HCT116 (cell line): ENCODE measurements around the gene ADRA2A. TPM values are rescaled to one million over a fixed set of nuclear protein-coding genes. Genes with fewer than 3 reads are reported as not detected.

Experiments used
- ATAC-seq: fragments of 200-7000 bp; cut with Tn5 transposase; 2 replicates; pipeline ENCODE4 v1.9.1; 2020; ENCODE audit warnings: mild to moderate bottlenecking, moderate library complexity
- BruUV-seq: library from RNA; stranded (reverse); fragments of 400-500 nt; replicated peaks from 2 replicates; lab custom pipeline; 2021; lab: Mats Ljungman, UMichigan
- CTCF ChIA-PET: fragments of 300-600 bp; sonication (Branson Sonifier 250); formaldehyde crosslinking; loops from one replicate; lab custom pipeline; 2021; ENCODE audit warnings: antibody characterized with exemption; lab: Charles Lee
- POLR2A ChIA-PET: fragments of 300-600, 350-600 bp; sonication (Branson Sonifier 250); formaldehyde crosslinking; loops from one replicate; lab custom pipeline; 2021; ENCODE audit warnings: antibody characterized with exemption; lab: Charles Lee
- RAD21 ChIA-PET, 2 experiments: fragments of 300-600 bp; sonication (Branson Sonifier 250); formaldehyde crosslinking; loops; one replicate each; lab custom pipeline; 2023; ENCODE audit warnings: low total read pairs in 2 of 2; ENCODE audit not compliant: uncharacterized antibody in 2 of 2, unreplicated experiment in 2 of 2, low non-redundant PET in 1 of 2; lab: Charles Lee
- DNase-seq: peaks from one replicate; pipeline ENCODE4 v3.0.0-alpha.2; 2010; ENCODE audit warnings: low read depth, low spot score
- H2AFZ ChIP-seq: fragments of 200-600 bp; shearing (Covaris generic), sonication (generic); 2 replicates; pipeline ENCODE4 v1.6.1; 2017; ENCODE audit warnings: low read depth, mixed run types, mixed read lengths, antibody characterized with exemption, low read length; ENCODE audit not compliant: poor library complexity, severe bottlenecking
- H3K27ac ChIP-seq: 2 replicates; pipeline ENCODE4 v1.5.1; 2012; ENCODE audit warnings: low read depth, low read length
- H3K27me3 ChIP-seq: fragments of 200-600 bp; sonication (generic); 2 replicates; pipeline ENCODE4 v1.6.1; 2016; ENCODE audit warnings: mixed run types, low read length, mixed read lengths; ENCODE audit not compliant: insufficient read depth
- H3K36me3 ChIP-seq, 2 experiments: fragments of 200-500 bp in 1 of 2; fragments of 200-600 bp in 1 of 2; sonication (Bioruptor generic) in 1 of 2; sonication (generic) in 1 of 2; 2 replicates each; pipeline versions ENCODE4 v1.5.1 to v1.6.1; 2014 to 2016; ENCODE audit warnings: low read length in 2 of 2, inconsistent platforms in 1 of 2, mixed read lengths in 1 of 2, mixed run types in 1 of 2; ENCODE audit not compliant: insufficient read depth in 2 of 2, control insufficient read depth in 1 of 2
- H3K4me1 ChIP-seq, 2 experiments: fragments of 200-600 bp in 1 of 2; sonication (generic) in 1 of 2; 2 replicates each; pipeline versions ENCODE4 v1.5.1 to v1.6.1; 2012 to 2017; ENCODE audit warnings: low read length in 2 of 2, inconsistent platforms in 1 of 2, mild to moderate bottlenecking in 1 of 2, mixed read lengths in 1 of 2, mixed run types in 1 of 2, moderate library complexity in 1 of 2; ENCODE audit not compliant: insufficient read depth in 2 of 2, control insufficient read depth in 1 of 2
- H3K4me2 ChIP-seq: fragments of 200-600 bp; sonication (generic); 2 replicates; pipeline ENCODE4 v1.6.1; 2017; ENCODE audit warnings: mixed run types, low read length, mixed read lengths
- H3K4me3 ChIP-seq, 2 experiments: fragments of 200-600 bp in 1 of 2; sonication (generic) in 1 of 2; replicated peaks in 1 of 2; 2 replicates each; pipeline ENCODE4 v1.5.1; 2011 to 2016; ENCODE audit warnings: low read length in 2 of 2, control low read depth in 1 of 2, low read depth in 1 of 2, mild to moderate bottlenecking in 1 of 2, mixed read lengths in 1 of 2, mixed run types in 1 of 2
- H3K79me2 ChIP-seq: fragments of 200-600 bp; sonication (generic); 2 replicates; pipeline ENCODE4 v1.6.1; 2017; ENCODE audit warnings: mild to moderate bottlenecking, mixed run types, low read length, moderate library complexity, mixed read lengths; ENCODE audit not compliant: insufficient read depth
- H3K9ac ChIP-seq: fragments of 200-600 bp; sonication (generic); 2 replicates; pipeline ENCODE4 v1.6.1; 2016; ENCODE audit warnings: low read length, mixed read lengths
- H3K9me2 ChIP-seq: fragments of 200-600 bp; sonication (generic), shearing (Covaris generic); 2 replicates; pipeline ENCODE4 v1.6.1; 2017; ENCODE audit warnings: mixed run types, mild to moderate bottlenecking, moderate library complexity; ENCODE audit not compliant: insufficient read depth
- H3K9me3 ChIP-seq, 2 experiments: fragments of 200-500 bp in 1 of 2; fragments of 200-600 bp in 1 of 2; sonication (Bioruptor generic) in 1 of 2; sonication (generic) in 1 of 2; 2 replicates each; pipeline ENCODE4 v1.6.1; 2014 to 2017; ENCODE audit warnings: low read length in 2 of 2, mixed read lengths in 2 of 2, inconsistent platforms in 1 of 2, low read depth in 1 of 2, mild to moderate bottlenecking in 1 of 2, mixed run types in 1 of 2, moderate library complexity in 1 of 2; ENCODE audit not compliant: control insufficient read depth in 1 of 2, insufficient read depth in 1 of 2
- H4K20me1 ChIP-seq: fragments of 200-600 bp; sonication (generic), shearing (Covaris generic); 2 replicates; pipeline ENCODE4 v1.6.1; 2017; ENCODE audit warnings: mixed run types, mild to moderate bottlenecking, moderate library complexity; ENCODE audit not compliant: insufficient read depth
- CBX3 ChIP-seq: IDR thresholded peaks from 2 replicates; pipeline ENCODE4 v1.6.1; 2012; ENCODE audit warnings: low read depth
- EGR1 ChIP-seq: IDR thresholded peaks from 2 replicates; pipeline ENCODE4 v1.6.1; 2012; ENCODE audit warnings: low read depth
- ELF1 ChIP-seq: IDR thresholded peaks from 2 replicates; pipeline ENCODE4 v1.6.1; 2012; ENCODE audit warnings: low read depth, borderline replicate concordance
- EZH2 ChIP-seq: fragments of 200-600 bp; sonication (generic); IDR thresholded peaks from 2 replicates; pipeline ENCODE4 v1.6.1; 2017; ENCODE audit warnings: antibody characterized with exemption, mixed run types
- JUND ChIP-seq: IDR thresholded peaks from 2 replicates; pipeline ENCODE4 v1.6.1; 2012
- MAX ChIP-seq: IDR thresholded peaks from 2 replicates; pipeline ENCODE4 v1.6.1; 2012
- POLR2AphosphoS5 ChIP-seq: IDR thresholded peaks from 2 replicates; pipeline ENCODE4 v1.6.1; 2011; ENCODE audit warnings: mild to moderate bottlenecking, low read depth, low read length, moderate library complexity
- RAD21 ChIP-seq: IDR thresholded peaks from 2 replicates; pipeline ENCODE4 v1.6.1; 2012; ENCODE audit warnings: low read depth, mild to moderate bottlenecking
- SIN3A ChIP-seq: IDR thresholded peaks from 2 replicates; pipeline ENCODE4 v1.6.1; 2012; ENCODE audit warnings: low read depth
- TCF7L2 ChIP-seq: IDR thresholded peaks from 2 replicates; pipeline ENCODE4 v1.7.0; 2011; ENCODE audit warnings: borderline replicate concordance, inconsistent platforms; ENCODE audit not compliant: insufficient read depth, insufficient read length; ENCODE audit errors: extremely low read depth
- YY1 ChIP-seq: IDR thresholded peaks from 2 replicates; pipeline ENCODE4 v1.6.1; 2011; ENCODE audit warnings: low read length, low read depth, moderate library complexity, mild to moderate bottlenecking; ENCODE audit not compliant: insufficient replicate concordance; ENCODE audit errors: extremely low read depth
- ZNF274 ChIP-seq: fragments of 200-500 bp; sonication (Bioruptor generic); IDR thresholded peaks from 2 replicates; pipeline ENCODE4 v1.6.1; 2014; ENCODE audit warnings: mild to moderate bottlenecking, low read depth, low read length, inconsistent platforms
- intact Hi-C: fragments of 100-400 bp; cut with micrococcal nuclease; formaldehyde crosslinking; loops from 2 replicates; pipeline ENCODE4 v1.10.0; 2022
- total RNA-seq: library from RNA; stranded (reverse); gene quantifications from one replicate; pipeline ENCODE4 v1.2.1, GENCODE V29; 2021; ENCODE audit not compliant: unreplicated experiment
- TF ChIP-seq, protein P1 (sequence below): IDR thresholded peaks from 2 replicates; pipeline ENCODE4 v1.6.1; 2012
- TF ChIP-seq, protein P2 (sequence below): IDR thresholded peaks from 2 replicates; pipeline ENCODE4 v1.6.1; 2012; ENCODE audit warnings: low read depth

ADRA2A gene
- total RNA-seq, 1 experiment from 2014 or later, result 0.15 TPM

DNA sequence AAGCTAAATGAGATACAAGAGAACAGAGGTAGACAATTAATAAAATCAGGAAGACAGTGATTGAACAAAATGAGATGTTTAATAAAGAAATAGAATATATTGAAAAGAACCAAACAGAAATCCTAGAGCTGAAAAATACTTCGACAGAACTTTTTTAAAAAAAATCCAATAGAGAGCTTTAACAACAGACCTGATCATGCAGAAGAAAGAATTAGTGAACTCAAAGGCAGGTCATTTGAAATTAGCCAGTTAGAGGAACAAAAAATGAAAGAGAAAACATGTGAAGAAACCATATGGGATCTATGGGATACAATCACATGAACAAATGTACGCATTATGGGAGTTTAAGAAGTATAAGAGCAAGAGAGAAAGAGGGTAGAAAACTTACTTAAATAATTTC, 37.3 kb upstream of the ADRA2A start:
- no peak for ATAC-seq
- BruUV-seq, result no TSS peak

DNA sequence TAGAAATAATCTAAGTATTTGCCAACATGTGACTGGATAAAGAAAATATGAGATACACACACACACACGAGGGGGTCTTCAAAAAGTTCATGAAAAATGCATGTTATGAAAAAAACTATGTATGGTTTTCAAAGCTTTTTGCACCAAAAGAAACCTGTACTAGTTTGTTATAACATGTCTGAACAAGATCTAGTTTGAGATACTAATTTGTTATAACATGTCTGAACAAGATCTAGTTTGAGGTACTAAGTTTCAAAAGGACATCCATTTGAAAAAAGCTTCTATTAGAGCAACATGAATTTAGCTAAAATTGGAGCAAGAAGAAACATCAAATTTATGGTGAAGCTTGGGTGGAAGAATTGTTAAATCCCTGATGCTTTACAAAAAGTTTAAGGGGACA, 19.8 kb upstream of the ADRA2A start:
- Histone ChIP-seq H3K27me3 (no peaks in the 10 kb centered on the region; the same call in 1 of the 2 replicates), H3K36me3 (no peaks in the 10 kb centered on the region), H2AFZ (no peak overlapping the region), H3K4me3 (no peak overlapping the region), H3K27ac (no peak overlapping the region), H3K4me2 (no peak overlapping the region), H4K20me1 (no peaks in the 10 kb centered on the region), H3K9ac (no peak overlapping the region), H3K79me2 (no peaks in the 10 kb centered on the region), H3K9me3 (no peaks in the 10 kb centered on the region), H3K4me1 (no peaks in the 10 kb centered on the region), H3K9me2 (no peaks in the 10 kb centered on the region)
- TF ChIP-seq JUND, result no peak
- TF ChIP-seq ELF1, result no peak
- TF ChIP-seq SIN3A, result no peak
- no peak for TF ChIP-seq MAX
- TF ChIP-seq RAD21, result no peak
- TF ChIP-seq, protein P1, sequence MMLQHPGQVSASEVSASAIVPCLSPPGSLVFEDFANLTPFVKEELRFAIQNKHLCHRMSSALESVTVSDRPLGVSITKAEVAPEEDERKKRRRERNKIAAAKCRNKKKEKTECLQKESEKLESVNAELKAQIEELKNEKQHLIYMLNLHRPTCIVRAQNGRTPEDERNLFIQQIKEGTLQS, result no peak
- TF ChIP-seq EZH2, result no peak
- TF ChIP-seq ZNF274, result no peak
- TF ChIP-seq EGR1, result no peak
- TF ChIP-seq POLR2AphosphoS5, result no peak
- TF ChIP-seq, protein P2, sequence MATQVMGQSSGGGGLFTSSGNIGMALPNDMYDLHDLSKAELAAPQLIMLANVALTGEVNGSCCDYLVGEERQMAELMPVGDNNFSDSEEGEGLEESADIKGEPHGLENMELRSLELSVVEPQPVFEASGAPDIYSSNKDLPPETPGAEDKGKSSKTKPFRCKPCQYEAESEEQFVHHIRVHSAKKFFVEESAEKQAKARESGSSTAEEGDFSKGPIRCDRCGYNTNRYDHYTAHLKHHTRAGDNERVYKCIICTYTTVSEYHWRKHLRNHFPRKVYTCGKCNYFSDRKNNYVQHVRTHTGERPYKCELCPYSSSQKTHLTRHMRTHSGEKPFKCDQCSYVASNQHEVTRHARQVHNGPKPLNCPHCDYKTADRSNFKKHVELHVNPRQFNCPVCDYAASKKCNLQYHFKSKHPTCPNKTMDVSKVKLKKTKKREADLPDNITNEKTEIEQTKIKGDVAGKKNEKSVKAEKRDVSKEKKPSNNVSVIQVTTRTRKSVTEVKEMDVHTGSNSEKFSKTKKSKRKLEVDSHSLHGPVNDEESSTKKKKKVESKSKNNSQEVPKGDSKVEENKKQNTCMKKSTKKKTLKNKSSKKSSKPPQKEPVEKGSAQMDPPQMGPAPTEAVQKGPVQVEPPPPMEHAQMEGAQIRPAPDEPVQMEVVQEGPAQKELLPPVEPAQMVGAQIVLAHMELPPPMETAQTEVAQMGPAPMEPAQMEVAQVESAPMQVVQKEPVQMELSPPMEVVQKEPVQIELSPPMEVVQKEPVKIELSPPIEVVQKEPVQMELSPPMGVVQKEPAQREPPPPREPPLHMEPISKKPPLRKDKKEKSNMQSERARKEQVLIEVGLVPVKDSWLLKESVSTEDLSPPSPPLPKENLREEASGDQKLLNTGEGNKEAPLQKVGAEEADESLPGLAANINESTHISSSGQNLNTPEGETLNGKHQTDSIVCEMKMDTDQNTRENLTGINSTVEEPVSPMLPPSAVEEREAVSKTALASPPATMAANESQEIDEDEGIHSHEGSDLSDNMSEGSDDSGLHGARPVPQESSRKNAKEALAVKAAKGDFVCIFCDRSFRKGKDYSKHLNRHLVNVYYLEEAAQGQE, result no peak
- no peak for TF ChIP-seq YY1
- intact Hi-C loops, result no loop called here
- ChIA-PET RAD21 (no interaction called here), POLR2A (no interaction called here), CTCF (no interaction called here)
- BruUV-seq, result no TSS peak
- DNase-seq (no peak), ATAC-seq (no peak)

More for the DNA sequence above, 37.3 kb upstream of the ADRA2A start:
- Histone ChIP-seq H3K4me1 (no peaks in the 10 kb centered on the region), H3K36me3 (no peaks in the 10 kb centered on the region), H3K27me3 (no peaks in the 10 kb centered on the region), H3K79me2 (no peaks in the 10 kb centered on the region), H4K20me1 (no peaks in the 10 kb centered on the region), H3K4me2 (no peak overlapping the region), H3K9ac (no peak overlapping the region), H3K27ac (no peak overlapping the region), H3K9me2 (no peaks in the 10 kb centered on the region), H3K9me3 (peaks cover 5 to 11% of the 10 kb centered on the region in 2 experiments; a peak in 3 of 4 replicates), H3K4me3 (no peak overlapping the region), H2AFZ (no peak overlapping the region)
- CTCF ChIA-PET, result no interaction called here
- intact Hi-C loops, result no loop called here
- POLR2A ChIA-PET, result no interaction called here
- RAD21 ChIA-PET, result no interaction called here
- DNase-seq, result no peak
- TF ChIP-seq CBX3, result 0 out of 2 replicates have a peak, but pooled peaks have one; percentile 23
- TF ChIP-seq TCF7L2, result no peak
